Measurements from ENCODE around the gene BIN2.

DNA sequence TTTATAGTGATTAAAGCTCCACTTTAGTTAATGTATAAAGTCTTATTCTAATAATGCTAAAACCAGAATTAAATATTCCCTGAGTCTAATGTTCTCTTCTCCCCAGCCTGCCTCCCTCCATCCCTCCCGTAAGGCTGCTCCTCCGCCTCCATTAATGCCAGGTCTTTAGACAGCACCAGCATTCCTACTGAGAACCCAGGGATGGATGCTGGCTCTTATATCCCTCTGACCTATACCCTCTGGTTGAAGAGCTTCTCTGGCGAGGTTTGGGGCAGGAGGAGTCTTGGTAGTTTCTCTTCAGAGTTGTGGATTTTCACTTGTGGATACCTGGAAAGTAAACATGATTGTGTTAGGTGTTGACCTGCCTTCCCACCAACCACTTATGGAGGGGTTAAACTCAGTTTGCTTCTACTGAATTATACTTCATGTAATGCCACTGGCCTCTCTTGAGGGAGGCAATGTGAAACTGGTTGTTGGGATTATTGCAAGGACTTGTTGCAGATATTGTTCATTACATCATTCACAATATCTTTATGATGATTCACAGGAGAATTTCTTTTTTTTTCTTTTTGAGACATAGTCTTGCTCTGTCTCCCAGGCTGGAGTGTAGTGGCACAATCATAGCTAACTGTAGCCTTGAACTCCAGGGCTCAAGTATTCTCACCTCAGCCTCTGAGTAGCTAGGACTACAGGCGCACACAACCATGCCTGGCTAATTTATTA, 42.6 kb downstream of the BIN2 start:
- TF ChIP-seq GATA2 (IDR thresholded peaks at IDR 0.05; ENCODE audit: low read depth, low read length) (no peak), GATA3 (IDR thresholded peaks at IDR 0.05; ENCODE audit: low read depth, low read length) (no peak)
